GM12878 (cell line): Measurements from ENCODE around the gene TXNIP. TPM values are rescaled to one million over a fixed set of nuclear protein-coding genes. Genes with fewer than 3 reads are reported as not detected.

ENCODE experiments used
- ATAC-seq: fragments of 200-7000 bp; cut with Tn5 transposase; 3 replicates; pipeline ENCODE4 v1.9.1; 2020; ENCODE audit warnings: mild to moderate bottlenecking, moderate library complexity
- BruUV-seq: library from RNA; stranded (reverse); fragments of 400-500 nt; replicated peaks from 2 replicates; lab custom pipeline; 2021; lab: Mats Ljungman, UMichigan
- CTCF ChIA-PET: fragments of 300-600 bp; sonication (Branson Sonifier 250); formaldehyde crosslinking; extraction: SDS; loops from one replicate; lab custom pipeline; 2021; ENCODE audit warnings: inconsistent platforms; lab: Yijun Ruan, JAX
- POLR2A ChIA-PET: fragments of 350-600 bp; formaldehyde crosslinking; extraction: SDS; loops from one replicate; lab custom pipeline; 2021; ENCODE audit warnings: inconsistent platforms; lab: Charles Lee
- RAD21 ChIA-PET: fragments of 300-600 bp; sonication (Branson Sonifier 250); formaldehyde crosslinking; loops from one replicate; lab custom pipeline; 2023; ENCODE audit warnings: antibody characterized with exemption; ENCODE audit not compliant: unreplicated experiment; lab: Charles Lee
- SMC1A ChIA-PET: fragments of 300-600 bp; sonication (Branson Sonifier 250); formaldehyde crosslinking; loops from one replicate; lab custom pipeline; 2023; ENCODE audit not compliant: unreplicated experiment, uncharacterized antibody; lab: Charles Lee
- DNase-seq: peaks from one replicate; pipeline ENCODE4 v3.0.0-alpha.2; 2011; ENCODE audit warnings: low read depth, low spot score
- FAIRE-seq: peaks from 3 replicates; lab custom pipeline; 2011; peaks lifted over from hg19 to GRCh38; lab: Jason Lieb, UNC
- H2AFZ ChIP-seq: 2 replicates; pipeline ENCODE4 v1.6.0; 2011; ENCODE audit warnings: low read depth, low read length, control low read depth; ENCODE audit not compliant: control insufficient read depth
- H3K27ac ChIP-seq: 2 replicates; pipeline ENCODE4 v1.5.1; 2011; ENCODE audit warnings: control low read depth; ENCODE audit not compliant: control insufficient read depth, insufficient read depth
- H3K27me3 ChIP-seq, 2 experiments: replicated peaks in 1 of 2; 2 replicates each; pipeline versions ENCODE4 v1.6.0 to v1.6.1; 2011; ENCODE audit warnings: low read length in 1 of 2; ENCODE audit not compliant: control insufficient read depth in 2 of 2, insufficient read depth in 2 of 2
- H3K36me3 ChIP-seq, 2 experiments: 2 replicates each; pipeline ENCODE4 v1.5.1; 2011; ENCODE audit warnings: low read length in 1 of 2; ENCODE audit not compliant: control insufficient read depth in 2 of 2, insufficient read depth in 2 of 2
- H3K4me1 ChIP-seq: 2 replicates; pipeline ENCODE4 v1.6.1; 2011; ENCODE audit warnings: mild to moderate bottlenecking, low read length, moderate library complexity, mixed read lengths; ENCODE audit not compliant: control insufficient read depth, insufficient read depth
- H3K4me2 ChIP-seq: 2 replicates; pipeline ENCODE4 v1.6.0; 2011; ENCODE audit warnings: control low read depth; ENCODE audit not compliant: control insufficient read depth, insufficient read depth
- H3K4me3 ChIP-seq: fragments of 200-600 bp; sonication (generic); 2 replicates; pipeline ENCODE4 v1.5.1; 2016
- H3K79me2 ChIP-seq: 2 replicates; pipeline ENCODE4 v1.6.0; 2011; ENCODE audit warnings: low read length; ENCODE audit not compliant: control insufficient read depth, insufficient read depth
- H3K9ac ChIP-seq: 2 replicates; pipeline ENCODE4 v1.8.0; 2011; ENCODE audit warnings: low read length, control low read depth, mixed read lengths; ENCODE audit not compliant: control insufficient read depth, insufficient read depth
- H3K9me3 ChIP-seq: replicated peaks from 3 replicates; pipeline ENCODE4 v1.5.1; 2011; ENCODE audit warnings: mild to moderate bottlenecking, low read length; ENCODE audit not compliant: control insufficient read depth, insufficient read depth
- H4K20me1 ChIP-seq: 2 replicates; pipeline ENCODE4 v1.6.0; 2011; ENCODE audit not compliant: control insufficient read depth, insufficient read depth
- E4F1 ChIP-seq: fragments of 450-650 bp; IDR thresholded peaks from 2 replicates; pipeline ENCODE4 v1.6.1; 2018; ENCODE audit warnings: borderline replicate concordance, mild to moderate bottlenecking; ENCODE audit not compliant: partially characterized antibody
- ELK1 ChIP-seq: IDR thresholded peaks from 2 replicates; pipeline ENCODE4 v1.6.1; 2012; ENCODE audit warnings: low read depth, low read length, improper control_type of control experiment
- KAT2A ChIP-seq: conservative IDR thresholded peaks from 2 replicates; pipeline ENCODE4 v1.6.1; 2011; ENCODE audit warnings: low read depth, low read length; ENCODE audit not compliant: control insufficient read depth
- MTA2 ChIP-seq: fragments of 450-650 bp; IDR thresholded peaks from 2 replicates; pipeline ENCODE4 v1.6.1; 2016; ENCODE audit warnings: low read depth, mild to moderate bottlenecking, moderate library complexity
- NR2C2 ChIP-seq: IDR thresholded peaks from 2 replicates; pipeline ENCODE4 v1.6.1; 2011; ENCODE audit warnings: borderline replicate concordance, low read depth; ENCODE audit not compliant: control insufficient read depth, insufficient read length
- NR2F1 ChIP-seq: fragments of 450-650 bp; conservative IDR thresholded peaks from 2 replicates; pipeline ENCODE4 v1.6.1; 2017; ENCODE audit warnings: mild to moderate bottlenecking
- POLR2A ChIP-seq: IDR thresholded peaks from 2 replicates; pipeline ENCODE4 v1.6.1; 2011; ENCODE audit warnings: low read depth, mild to moderate bottlenecking, low read length
- REST ChIP-seq: IDR thresholded peaks from 2 replicates; pipeline ENCODE4 v1.6.1; 2012; ENCODE audit warnings: mild to moderate bottlenecking, low read depth, low read length
- SPI1 ChIP-seq: IDR thresholded peaks from 2 replicates; pipeline ENCODE4 v1.6.1; 2011; ENCODE audit warnings: low read depth, mild to moderate bottlenecking, low read length, moderate library complexity, borderline replicate concordance; ENCODE audit not compliant: insufficient read depth
- SUPT20H ChIP-seq: IDR thresholded peaks from 2 replicates; pipeline ENCODE4 v1.6.1; 2011; ENCODE audit warnings: low read depth, mild to moderate bottlenecking, low read length, moderate library complexity, borderline replicate concordance; ENCODE audit not compliant: control insufficient read depth
- TCF3 ChIP-seq: IDR thresholded peaks from 2 replicates; pipeline ENCODE4 v1.6.1; 2012; ENCODE audit warnings: low read depth, mild to moderate bottlenecking, low read length, borderline replicate concordance; ENCODE audit not compliant: insufficient read depth
- ZBTB33 ChIP-seq: fragments of 450-650 bp; IDR thresholded peaks from 2 replicates; pipeline ENCODE4 v1.6.1; 2017; ENCODE audit warnings: mild to moderate bottlenecking
- ZNF207 ChIP-seq: fragments of 450-650 bp; IDR thresholded peaks from 2 replicates; pipeline ENCODE4 v1.6.1; 2014; ENCODE audit warnings: antibody characterized with exemption, mild to moderate bottlenecking, borderline replicate concordance
- WGBS: methylation state at CpG from one replicate; pipeline ENCODE4 v1.1.6; 2016; ENCODE audit warnings: low lambda C conversion rate; ENCODE audit not compliant: insufficient replicate concordance, insufficient coverage; ENCODE audit errors: missing lambda C conversion rate; 5-methylcytosine and 5-hydroxymethylcytosine counted together
- in situ Hi-C: fragments of 300-500 bp; cut with MboI; formaldehyde crosslinking; loops from 9 replicates; pipeline ENCODE4 v1.14.3; 2018; ENCODE audit warnings: mixed read lengths
- intact Hi-C: fragments of 100-400 bp; cut with micrococcal nuclease; formaldehyde crosslinking; loops from one replicate; pipeline ENCODE4 v1.14.2; 2022; ENCODE audit not compliant: unreplicated experiment
- polyA plus RNA-seq, 11 experiments: library from polyadenylated mRNA; depleted of rRNA in 4 of 11; unstranded in 6 of 11; stranded (reverse) in 5 of 11; fragments of >200 nt; fragmentation: Nextera tagmentation in 4 of 11; fragmentation: Illumina TruSeq in 1 of 11; extraction: Ambion mirVana in 4 of 11; extraction: Trizol in 1 of 11; gene quantifications; 1 replicate in 1 of 11; 2 replicates in 10 of 11; pipeline versions ENCODE4 v1.2.1 to v1.2.3, GENCODE V29; 2011 to 2016; ENCODE audit warnings: inconsistent platforms in 2 of 11, missing spikeins in 2 of 11, low read depth in 1 of 11
- total RNA-seq, 4 experiments: library from RNA; depleted of rRNA in 3 of 4; stranded (reverse); fragments of >200 nt in 3 of 4; fragmentation: Illumina TruSeq in 1 of 4; extraction: Trizol in 1 of 4; gene quantifications; 2 replicates each; pipeline versions ENCODE4 v1.2.1 to v1.2.3, GENCODE V29; 2013 to 2021

TXNIP gene
- total and polyA plus RNA-seq, 10 of the 15 experiments (the other 5 are each of a cell fraction or from before 2014, with no cell fraction given): 48.7 to 133 (median 107) TPM

- in situ Hi-C loops: no loop called here
- ATAC-seq: no peak
- no peaks in the 10 kb centered on the region for H3K27me3 ChIP-seq
- ChIA-PET CTCF (interaction anchor here (0.6 to 12.2 kb wide), 5 partner anchors 13 to 148 kb away, joined by 3 to 196 read pairs (median 3); partner anchors contain the start of gene NUDT17), POLR2A (interaction anchor here (1.0 to 7.2 kb wide), 5 partner anchors 9 to 29 kb away, joined by 3 to 61 read pairs (median 4); partner anchors contain the start of genes ANKRD34A and POLR3GL), RAD21 (interaction anchor here (1.6 to 7.4 kb wide), 2 partner anchors 12 to 15 kb away, joined by 6 to 100 read pairs; no protein-coding TSS in a partner anchor), SMC1A (interaction anchor here (0.8 to 12.5 kb wide), 5 partner anchors 14 to 135 kb away, joined by 3 to 244 read pairs (median 3); partner anchors contain the start of gene PIAS3)
- intact Hi-C loops: no loop called here
- no peaks in the 10 kb centered on the region for H3K9me3 ChIP-seq
- no peak overlapping the region for H2AFZ ChIP-seq
- H3K4me2 ChIP-seq: peak overlapping the region; percentile 86
- no peak for DNase-seq
- no peak overlapping the region for H3K27ac ChIP-seq
- peaks cover 0 to 3% of the 10 kb centered on the region in 2 experiments; a peak in 2 of 4 replicates for H3K36me3 ChIP-seq
- peaks cover 8% of the 10 kb centered on the region for H3K4me1 ChIP-seq
- no peaks in the 10 kb centered on the region for H4K20me1 ChIP-seq
- no TSS peak for BruUV-seq
- 75% methylated on average over 6 of the region's 6 CpGs for WGBS
- H3K9ac ChIP-seq: no peak overlapping the region
- peak overlapping the region; percentile 81 for H3K4me3 ChIP-seq
- H3K79me2 ChIP-seq: peaks cover 15% of the 10 kb centered on the region
- FAIRE-seq: no peak
- no peak for TF ChIP-seq ZBTB33
- no peak for TF ChIP-seq ZNF207
- no peak for TF ChIP-seq SUPT20H
- TF ChIP-seq KAT2A: no peak
- TF ChIP-seq NR2F1: no peak
- TF ChIP-seq REST: no peak
- no peak for TF ChIP-seq E4F1
- no peak for TF ChIP-seq NR2C2
- TF ChIP-seq ELK1: no peak
- no peak for TF ChIP-seq TCF3
- no peak for TF ChIP-seq SPI1
- no peak; the same call in none of the 2 replicates for TF ChIP-seq POLR2A
- no peak for TF ChIP-seq MTA2
Measured at GRCh38 chr1:145993618-145994390, 2.6 kb downstream of the TXNIP start.
